ENCODE measurements around the gene SNRPD1. TPM values are rescaled to one million over a fixed set of nuclear protein-coding genes. Genes with fewer than 3 reads are reported as not detected.

The SNRPD1 gene
- total and polyA plus RNA-seq, 9 of the 15 experiments (the other 6 are each of a cell fraction or from before 2014, with no cell fraction given): 186 to 1,063 (median 313) TPM

GRCh38 chr18:21612125-21613039 lies at the start of gene SNRPD1 (continued):
- no peak for TF ChIP-seq THRB (CRISPR knock-in tag; conservative IDR thresholded peaks at IDR 0.05)
- TF ChIP-seq MEIS2 (IDR thresholded peaks at IDR 0.05; ENCODE audit: partially characterized antibody): peak; percentile 34
- TF ChIP-seq KDM5B (IDR thresholded peaks at IDR 0.05; ENCODE audit: insufficient replicate concordance, low read depth, low read length): peak; percentile 87
- TF ChIP-seq DLX4 (CRISPR knock-in tag; IDR thresholded peaks at IDR 0.05): no peak
- no peak for TF ChIP-seq SIRT6 (IDR thresholded peaks at IDR 0.05; ENCODE audit: low read depth, low read length)
- TF ChIP-seq NR2C2 (CRISPR knock-in tag; IDR thresholded peaks at IDR 0.05): no peak; the same call in 1 of the 2 replicates
- TF ChIP-seq NR2C2 (tag; IDR thresholded peaks at IDR 0.05): peak; percentile 43; the same call in 1 of the 2 replicates
- peak; percentile 91 for TF ChIP-seq ZFX (CRISPR knock-in tag; IDR thresholded peaks at IDR 0.05)
- TF ChIP-seq CHD2 (IDR thresholded peaks at IDR 0.05; ENCODE audit: low read depth, low read length): no peak
- TF ChIP-seq ZNF165 (CRISPR knock-in tag; IDR thresholded peaks at IDR 0.05; ENCODE audit: borderline replicate concordance): no peak
- no peak for TF ChIP-seq BRF2 (IDR thresholded peaks at IDR 0.05; ENCODE audit: borderline replicate concordance, insufficient read depth, insufficient read length)
- no peak for TF ChIP-seq POU5F1 (IDR thresholded peaks at IDR 0.05; ENCODE audit: borderline replicate concordance, low read depth, low read length, partially characterized antibody)
- TF ChIP-seq ARID3B (CRISPR knock-in tag; IDR thresholded peaks at IDR 0.05; ENCODE audit: borderline replicate concordance): no peak
- TF ChIP-seq EP300 (IDR thresholded peaks at IDR 0.05; ENCODE audit: low read length): peak; percentile 55
- TF ChIP-seq ARID2 (IDR thresholded peaks at IDR 0.05): no peak
- no peak for TF ChIP-seq RFX5 (IDR thresholded peaks at IDR 0.05; ENCODE audit: low read depth, low read length)
- no peak for TF ChIP-seq PHB (CRISPR knock-in tag; IDR thresholded peaks at IDR 0.05)
- peak; percentile 19; the same call in 1 of the 2 replicates for TF ChIP-seq ARID1B (IDR thresholded peaks at IDR 0.05)
- no peak for TF ChIP-seq ZNF655 (CRISPR knock-in tag; IDR thresholded peaks at IDR 0.05)
- TF ChIP-seq ZNF561 (CRISPR knock-in tag; conservative IDR thresholded peaks at IDR 0.05): no peak

All from K562 (cell line).